Frontal cortex (tissue), 4 donors: ENCODE data around the gene BAHD1. TPM values are rescaled to one million over a fixed set of nuclear protein-coding genes. Genes with fewer than 3 reads are reported as not detected.

Experiments used
- DNase-seq, 2 donors: peaks; one replicate each; pipeline ENCODE4 v3.0.0; 2012; ENCODE audit warnings: low spot score in 2 of 2
- FAIRE-seq: peaks from 2 replicates; lab custom pipeline; 2012; peaks lifted over from hg19 to GRCh38; lab: Jason Lieb, UNC
- total RNA-seq: library from RNA; depleted of rRNA; stranded (reverse); fragments of >200 nt; gene quantifications from one replicate; pipeline ENCODE4 v1.2.3, GENCODE V29; 2014
- donor health status: control.
- donor health status: control.
- donor health status: control.

BAHD1 gene
- total RNA-seq, 1 donor from 2014 or later, result 7.3 TPM

GRCh38 chr15:40463279-40463678 is 22.5 kb downstream of the BAHD1 start:
- DNase-seq, result no peak
- FAIRE-seq, result no peak

- DNase-seq (no peak), FAIRE-seq (no peak)
Observed at GRCh38 chr15:40463886-40464545, 23.3 kb downstream of the BAHD1 start.

DNA sequence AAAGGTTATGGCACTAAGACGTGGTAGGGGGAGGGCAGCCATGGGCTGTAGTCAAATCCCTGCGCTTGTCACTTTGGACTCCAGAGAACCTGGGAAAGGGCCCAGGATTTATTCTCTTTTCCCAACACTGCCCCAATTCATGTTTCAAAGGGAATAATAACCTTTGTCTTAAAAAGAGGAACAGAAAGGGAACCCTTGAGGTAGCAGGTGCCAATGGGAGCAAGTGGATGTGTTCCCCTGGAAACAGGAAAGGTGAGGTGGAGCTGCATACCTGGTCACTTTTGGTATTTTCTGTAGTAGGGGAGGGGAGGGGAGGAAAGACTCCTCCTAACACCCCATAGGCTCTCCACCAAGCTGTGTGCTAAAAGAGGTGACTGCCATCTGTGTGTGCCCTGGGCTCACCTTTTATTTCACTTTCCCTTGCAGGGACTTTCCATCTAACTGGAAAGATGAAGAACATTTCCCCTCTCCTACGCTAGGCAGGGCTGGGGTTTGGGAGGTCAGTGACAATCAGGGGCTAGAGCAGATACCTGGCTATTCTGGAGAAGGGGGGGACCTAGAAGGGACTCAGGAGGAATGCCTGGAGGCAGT is 23.9 kb downstream of the BAHD1 start:
- no peak for FAIRE-seq

GRCh38 chr15:40465939-40466338 is 25.2 kb downstream of the BAHD1 start:
- no peak for DNase-seq

More for the DNA sequence above, 23.9 kb downstream of the BAHD1 start:
- DNase-seq, result no peak

DNA sequence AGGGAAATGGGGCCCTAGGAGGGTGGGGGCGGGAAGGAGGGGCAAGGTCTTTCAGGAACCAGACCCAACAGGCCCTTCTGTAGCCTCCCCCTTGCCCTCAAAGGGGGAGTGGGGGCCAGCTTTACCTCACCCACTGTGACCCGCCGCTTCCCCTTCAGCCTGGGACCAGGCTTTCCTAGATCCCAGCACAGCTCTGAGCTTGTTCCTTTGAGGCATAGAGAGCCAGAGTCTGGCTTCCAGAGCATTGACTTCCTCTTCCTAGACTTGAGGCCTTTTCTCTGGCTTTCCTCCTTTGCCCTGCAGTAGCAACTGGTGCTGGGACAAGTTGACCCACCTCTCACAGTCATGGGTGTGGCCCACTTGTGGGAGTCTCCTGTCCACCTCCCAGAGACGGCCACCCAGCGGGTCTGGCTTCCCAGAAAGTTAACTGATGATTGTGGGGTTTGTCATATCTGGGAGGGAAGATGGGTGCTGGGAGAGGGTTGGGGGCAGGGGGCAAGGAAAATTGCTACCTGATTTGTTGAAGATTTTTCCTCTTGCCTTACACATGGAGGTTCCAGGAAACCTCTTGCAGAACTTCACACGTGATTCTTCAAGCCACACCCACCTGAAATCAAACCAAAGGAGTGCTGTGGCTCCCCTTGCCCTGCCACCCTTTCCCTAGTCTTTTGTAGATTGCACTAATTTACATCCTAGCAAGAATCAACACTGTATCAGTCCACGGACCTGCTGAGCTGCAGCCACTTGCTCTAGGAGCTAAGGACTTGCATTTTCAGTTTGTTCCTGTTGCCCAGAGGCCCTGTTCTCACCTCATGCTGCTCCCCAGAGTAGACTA is 25.9 kb downstream of the BAHD1 start:
- FAIRE-seq (no peak), DNase-seq (no peak)

More at GRCh38 chr15:40465939-40466338, 25.2 kb downstream of the BAHD1 start:
- no peak for FAIRE-seq

DNA sequence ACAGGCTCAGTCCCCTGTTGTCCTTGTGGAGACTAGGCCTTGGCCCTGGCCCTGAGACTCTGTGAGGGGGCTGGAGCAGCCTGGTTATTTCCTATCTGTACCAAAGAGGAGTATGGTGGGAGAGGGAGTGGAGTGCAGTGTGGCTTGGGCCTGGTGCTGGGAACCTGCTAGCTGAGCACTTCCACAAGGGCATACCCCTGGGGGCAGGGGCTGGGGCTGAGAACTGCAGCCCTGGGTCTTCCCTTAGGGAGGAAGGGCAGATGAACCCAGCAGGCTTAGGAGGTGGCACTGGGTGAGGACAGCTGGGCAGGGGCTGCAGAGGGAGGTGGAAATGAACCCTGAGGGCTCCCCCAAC is 26.5 kb downstream of the BAHD1 start:
- FAIRE-seq (no peak), DNase-seq (no peak)

- FAIRE-seq (no peak), DNase-seq (no peak)
Observed at GRCh38 chr15:40468898-40469331, 28.2 kb downstream of the BAHD1 start.

- FAIRE-seq, result no peak
- DNase-seq, result no peak
Observed at GRCh38 chr15:40469776-40470390, 29.1 kb downstream of the BAHD1 start.

DNA sequence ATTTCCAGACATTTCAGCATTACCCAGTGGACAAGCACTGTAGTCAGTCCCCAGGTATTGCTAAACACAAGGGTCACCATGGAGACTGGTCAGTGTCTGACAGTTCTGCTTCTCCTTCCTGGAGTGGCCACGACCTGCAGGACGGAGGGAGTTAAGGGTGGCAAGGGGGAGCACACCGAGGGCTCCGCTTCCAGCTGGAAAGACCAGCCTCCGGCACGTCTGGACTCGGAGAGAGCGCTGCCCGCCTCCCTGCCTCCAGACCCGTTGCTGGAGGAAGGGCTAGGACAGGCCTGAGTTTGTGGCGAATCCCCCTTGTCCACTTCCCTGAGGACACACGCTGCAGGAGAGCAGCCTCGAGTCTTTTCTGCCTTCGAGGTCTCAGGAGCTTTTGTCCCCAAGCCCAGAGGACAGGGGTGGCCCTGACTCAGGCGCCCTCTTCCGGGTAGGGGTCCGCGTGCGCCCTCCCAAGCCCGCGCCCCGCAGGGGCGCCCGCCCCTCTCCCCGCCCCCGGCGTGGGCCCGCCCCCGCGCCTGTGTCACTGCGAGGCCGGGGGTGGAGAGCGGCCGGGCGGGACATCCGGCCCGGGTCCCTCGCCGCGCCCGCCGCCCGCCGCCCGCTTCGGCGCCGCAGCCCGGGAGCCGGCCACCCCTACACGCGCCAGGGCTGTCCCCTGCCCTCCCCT is 29.8 kb downstream of the BAHD1 start, which contains the start of gene CHST14:
Gene CHST14, plus strand, starts transcription at position 562 of the 682 bp plus-strand sequence. CDS start 230 bp downstream, outside the sequence.
- FAIRE-seq (no peak), DNase-seq (peak; percentile 85 to 88)

DNA sequence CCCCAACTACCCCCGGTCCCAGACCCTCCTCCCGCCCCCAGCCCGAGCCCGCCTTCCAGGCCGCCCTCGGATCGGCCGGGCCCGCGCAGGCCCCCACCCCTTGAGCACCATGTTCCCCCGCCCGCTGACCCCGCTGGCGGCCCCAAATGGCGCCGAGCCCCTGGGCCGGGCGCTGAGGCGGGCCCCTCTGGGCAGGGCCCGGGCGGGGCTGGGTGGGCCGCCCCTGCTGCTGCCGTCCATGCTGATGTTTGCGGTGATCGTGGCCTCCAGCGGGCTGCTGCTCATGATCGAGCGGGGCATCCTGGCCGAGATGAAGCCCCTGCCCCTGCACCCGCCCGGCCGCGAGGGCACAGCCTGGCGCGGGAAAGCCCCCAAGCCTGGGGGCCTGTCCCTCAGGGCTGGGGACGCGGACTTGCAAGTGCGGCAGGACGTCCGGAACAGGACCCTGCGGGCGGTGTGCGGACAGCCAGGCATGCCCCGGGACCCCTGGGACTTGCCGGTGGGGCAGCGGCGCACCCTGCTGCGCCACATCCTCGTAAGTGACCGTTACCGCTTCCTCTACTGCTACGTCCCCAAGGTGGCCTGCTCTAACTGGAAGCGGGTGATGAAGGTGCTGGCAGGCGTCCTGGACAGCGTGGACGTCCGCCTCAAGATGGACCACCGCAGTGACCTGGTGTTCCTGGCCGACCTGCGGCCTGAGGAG is 30.5 kb downstream of the BAHD1 start:
- FAIRE-seq, result no peak
- DNase-seq, result no peak

DNA sequence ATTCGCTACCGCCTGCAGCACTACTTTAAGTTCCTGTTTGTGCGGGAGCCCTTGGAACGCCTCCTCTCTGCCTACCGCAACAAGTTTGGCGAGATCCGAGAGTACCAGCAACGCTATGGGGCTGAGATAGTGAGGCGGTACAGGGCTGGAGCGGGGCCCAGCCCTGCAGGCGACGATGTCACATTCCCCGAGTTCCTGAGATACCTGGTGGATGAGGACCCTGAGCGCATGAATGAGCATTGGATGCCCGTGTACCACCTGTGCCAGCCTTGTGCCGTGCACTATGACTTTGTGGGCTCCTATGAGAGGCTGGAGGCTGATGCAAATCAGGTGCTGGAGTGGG is 31.0 kb downstream of the BAHD1 start:
- FAIRE-seq, result no peak
- no peak for DNase-seq

GRCh38 chr15:40472171-40472727 is 31.5 kb downstream of the BAHD1 start:
- DNase-seq (no peak), FAIRE-seq (no peak)

- FAIRE-seq (no peak), DNase-seq (no peak)
Observed at GRCh38 chr15:40474581-40474980, 33.8 kb downstream of the BAHD1 start.

GRCh38 chr15:40477642-40478327 is 37.0 kb downstream of the BAHD1 start:
- FAIRE-seq (no peak), DNase-seq (no peak)

- FAIRE-seq (no peak), DNase-seq (no peak)
Observed at GRCh38 chr15:40479024-40479423, 38.3 kb downstream of the BAHD1 start.

DNA sequence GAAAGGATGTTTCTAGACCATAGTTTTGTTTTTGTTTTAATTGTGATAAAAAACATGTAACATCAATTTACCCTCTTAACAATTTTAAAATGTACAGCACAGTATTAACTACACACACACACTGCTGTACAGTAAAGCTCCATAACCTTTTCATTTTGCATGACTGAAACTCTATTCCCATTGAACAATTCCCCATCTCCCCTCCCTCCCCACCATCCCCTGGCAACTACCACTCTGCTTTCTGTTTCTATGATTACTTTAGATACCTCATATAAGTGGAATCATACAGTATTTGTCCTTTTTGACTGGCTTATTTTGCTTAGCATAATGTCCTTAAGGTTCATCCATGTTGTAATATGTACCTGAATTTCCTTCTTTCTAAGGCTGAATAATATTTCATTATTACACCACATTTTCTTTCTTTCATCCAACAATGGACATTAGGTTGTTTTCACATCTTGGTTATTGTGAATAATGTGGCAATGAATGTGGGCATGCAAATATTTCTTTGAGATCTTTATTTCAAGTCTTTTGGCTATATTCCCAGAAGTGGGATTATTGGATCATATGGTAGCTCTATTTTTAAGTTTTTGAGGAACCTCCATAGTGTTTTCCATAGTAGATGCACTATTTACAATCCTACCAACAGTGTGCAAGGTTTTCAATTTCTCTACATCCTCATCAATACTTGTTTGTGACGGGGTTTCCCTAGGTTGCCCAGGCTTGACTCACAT is 40.8 kb downstream of the BAHD1 start:
- no peak for DNase-seq
- no peak for FAIRE-seq

- FAIRE-seq, result no peak
- DNase-seq, result no peak
Observed at GRCh38 chr15:40483919-40484318, 43.2 kb downstream of the BAHD1 start.
